HG03457 (cell line): ENCODE results near the gene LRRC15.

ENCODE experiments used
- ATAC-seq: cut with Tn5 transposase; IDR thresholded peaks from one replicate; pipeline ENCODE4 v1.9.1; 2021; ENCODE audit warnings: moderate number of reproducible peaks; ENCODE audit not compliant: unreplicated experiment

LRRC15 gene

DNA sequence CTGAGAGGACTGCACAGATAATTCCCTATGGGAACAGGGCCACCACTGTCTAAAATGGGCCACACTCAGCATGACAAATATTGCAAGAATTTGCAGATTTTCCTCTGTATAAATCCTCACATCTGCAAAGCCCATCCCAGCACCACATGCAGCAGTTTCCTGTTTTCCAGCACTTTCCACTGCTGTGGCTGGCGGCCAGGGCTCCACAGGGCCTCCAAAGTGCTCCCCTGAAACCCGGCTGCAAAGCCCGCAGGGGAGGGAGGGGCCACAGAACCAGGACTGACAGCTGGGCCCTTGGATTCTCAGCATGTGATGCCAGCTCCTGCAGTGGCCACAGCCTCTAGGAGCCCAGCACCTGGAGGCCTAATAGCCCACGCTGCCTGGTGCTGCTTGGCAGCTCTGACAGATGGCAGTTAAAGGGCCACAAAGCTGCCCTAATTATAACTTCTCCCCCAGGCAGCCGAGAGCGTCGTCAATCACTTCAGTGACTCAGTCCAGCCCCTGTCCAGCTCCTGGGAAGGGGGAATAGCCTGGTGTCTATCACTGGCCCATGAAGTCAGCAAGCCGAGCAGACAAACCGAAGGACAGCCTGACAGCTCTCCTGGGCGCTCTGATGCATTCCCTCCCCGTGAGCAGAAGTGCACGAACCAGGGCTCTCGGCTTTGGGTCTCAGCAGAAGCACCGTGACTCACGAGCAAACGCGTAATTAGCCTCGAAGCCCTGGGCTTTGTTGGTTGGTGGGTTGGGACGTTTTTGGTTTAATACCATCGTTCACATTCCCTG lies 4.7 kb downstream of the LRRC15 start:
- ATAC-seq = no peak

DNA sequence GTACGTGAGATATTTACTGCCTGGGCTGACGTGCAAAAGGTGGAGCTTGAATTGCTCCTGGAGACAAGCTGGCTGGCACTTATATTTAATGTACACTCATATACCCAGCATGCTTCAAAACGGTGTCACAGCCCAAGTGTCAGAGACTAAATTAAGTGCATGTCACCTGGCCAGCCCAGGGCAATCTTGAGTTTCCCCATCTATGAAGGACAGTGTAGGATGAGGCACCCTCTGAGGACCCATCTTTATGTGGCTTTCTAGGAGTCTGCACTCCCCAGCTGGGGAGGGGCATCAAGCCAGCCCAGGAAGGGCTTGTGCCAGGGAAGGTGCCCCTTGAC lies 5.3 kb downstream of the LRRC15 start:
- no peak for ATAC-seq

DNA sequence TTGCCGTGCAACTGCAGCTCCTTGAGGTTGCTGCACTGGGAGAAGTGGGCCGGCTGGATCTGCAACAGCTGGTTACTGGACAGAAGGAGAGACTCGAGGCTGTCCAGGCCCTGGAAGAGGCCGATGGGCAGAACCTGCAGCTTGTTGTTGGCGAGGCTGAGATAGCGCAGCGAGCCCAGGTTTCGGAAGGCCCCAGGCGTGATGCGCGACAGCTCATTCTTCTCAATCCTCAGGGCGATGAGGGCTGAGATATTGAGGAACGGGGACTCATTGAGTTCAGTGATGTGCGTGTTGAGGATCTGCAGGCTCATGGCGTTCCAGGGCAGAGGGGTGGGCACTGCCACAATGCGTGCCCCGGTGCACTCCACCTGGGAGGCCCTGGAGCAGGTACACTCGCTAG lies 9.0 kb downstream of the LRRC15 start:
- no peak for ATAC-seq

DNA sequence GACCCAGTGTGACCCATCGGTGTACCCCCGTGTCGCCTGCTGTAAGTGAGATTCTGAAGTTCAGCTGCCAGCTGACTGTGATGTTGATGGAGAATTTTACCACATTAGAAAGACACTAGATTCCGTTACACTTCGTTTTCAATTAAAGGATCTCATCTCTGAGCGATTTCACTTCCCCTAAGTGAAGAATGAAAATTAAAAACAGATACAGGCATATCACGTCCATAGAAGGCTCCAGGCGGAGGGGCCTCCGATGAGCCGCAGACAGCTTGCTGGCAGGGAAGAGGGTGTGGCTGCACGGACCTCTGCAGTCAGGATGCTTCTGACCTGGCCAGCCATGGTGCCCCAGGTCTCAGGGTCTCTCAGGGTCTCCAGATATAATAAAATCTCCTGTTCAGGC lies 11.9 kb downstream of the LRRC15 start:
- no peak for ATAC-seq

DNA sequence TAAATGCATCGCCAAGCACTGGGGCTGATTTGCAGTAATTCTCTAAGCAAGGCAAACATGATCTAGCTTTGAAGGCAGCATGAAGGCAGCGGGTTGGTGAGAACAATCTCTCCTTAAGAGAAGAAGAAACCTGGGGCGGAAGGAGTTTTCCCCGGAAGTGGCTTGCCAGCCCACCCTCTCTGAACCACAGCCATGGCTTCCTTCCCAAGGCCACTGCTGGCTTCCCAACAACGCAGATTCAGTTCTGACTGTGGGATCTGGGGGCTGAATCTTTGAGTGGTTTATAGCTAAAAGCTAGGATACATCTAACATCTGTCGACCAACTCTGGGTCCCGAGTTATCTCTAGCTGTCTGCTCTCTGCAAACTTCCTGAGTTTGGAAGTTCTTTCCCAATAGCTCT lies 14.2 kb downstream of the LRRC15 start:
- ATAC-seq = no peak

DNA sequence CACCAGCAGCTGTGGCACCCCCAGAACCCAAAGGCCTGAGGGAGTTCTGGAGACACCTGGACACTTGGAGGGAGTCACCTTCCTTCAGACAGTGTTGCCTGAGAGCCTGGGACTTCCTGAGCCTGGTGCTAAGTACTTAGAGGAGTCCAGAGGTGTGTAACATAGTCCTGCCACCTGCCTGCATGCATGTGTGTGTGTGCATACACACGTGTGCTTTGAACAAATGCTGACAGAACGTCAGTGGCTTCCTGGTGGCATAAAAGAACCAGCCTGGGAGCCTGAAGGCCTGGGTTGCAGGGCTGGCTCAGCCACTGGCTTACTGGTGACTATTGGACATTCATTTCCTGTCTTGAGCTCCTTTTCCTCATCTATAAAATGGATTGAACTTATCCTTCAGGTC lies 15.2 kb downstream of the LRRC15 start:
- ATAC-seq = no peak

DNA sequence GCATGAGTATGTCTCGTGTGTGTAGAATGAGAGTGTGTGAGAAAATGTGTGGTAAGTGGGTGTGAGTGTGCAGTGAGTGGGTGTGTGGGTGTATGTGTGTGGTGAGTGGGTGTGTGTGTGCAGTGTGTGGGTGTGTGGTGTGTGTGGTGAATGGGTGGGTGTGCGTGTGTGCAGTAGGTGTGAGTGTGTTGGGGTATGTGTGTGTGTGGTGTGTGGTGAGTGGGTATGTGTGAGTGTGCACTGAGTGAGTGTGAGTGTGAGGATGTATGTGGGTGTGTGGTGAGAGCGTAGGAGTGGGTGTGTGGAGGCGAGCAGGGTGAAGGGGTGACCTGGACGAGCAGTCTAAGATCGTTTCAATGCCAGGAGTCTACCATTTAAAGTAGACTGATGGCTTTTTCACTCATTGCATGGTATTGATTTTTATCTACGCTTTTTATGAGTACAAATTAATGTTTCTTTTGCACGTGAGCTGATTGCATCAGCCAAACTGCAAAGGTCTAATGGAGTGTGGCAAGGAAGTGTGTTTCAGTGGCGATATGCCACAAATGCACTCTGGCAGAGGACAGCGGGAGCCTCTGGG lies 16.8 kb downstream of the LRRC15 start:
- ATAC-seq = no peak

DNA sequence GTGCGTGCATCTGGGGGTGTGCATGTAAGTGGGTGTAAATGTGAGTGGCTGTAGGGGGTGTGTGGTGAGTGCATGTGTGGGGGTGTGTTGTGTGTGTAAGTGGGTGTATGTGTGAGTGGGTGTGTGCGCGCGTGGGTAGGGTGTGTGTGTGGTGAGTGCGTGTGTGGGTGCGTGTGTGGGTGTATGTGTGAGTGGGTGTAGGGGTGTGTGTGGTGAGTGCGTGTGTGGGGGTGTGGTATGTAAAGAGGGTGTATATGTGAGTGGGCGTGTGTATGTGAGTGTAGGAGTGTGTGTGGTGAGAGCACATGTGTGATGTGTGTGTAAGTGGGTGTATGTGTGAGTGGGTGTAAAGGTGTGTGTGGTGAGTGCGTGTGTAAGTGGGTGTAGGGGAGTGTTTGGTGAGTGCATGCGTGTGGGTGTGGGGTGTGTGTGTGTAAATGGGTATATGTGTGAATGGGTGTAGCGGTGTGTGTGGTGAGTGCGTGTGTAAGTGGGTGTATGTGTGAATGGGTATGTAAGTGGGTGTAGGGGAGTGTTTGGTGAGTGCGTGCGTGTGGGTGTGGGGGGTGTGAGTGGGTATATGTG lies 17.5 kb downstream of the LRRC15 start:
- no peak for ATAC-seq

DNA sequence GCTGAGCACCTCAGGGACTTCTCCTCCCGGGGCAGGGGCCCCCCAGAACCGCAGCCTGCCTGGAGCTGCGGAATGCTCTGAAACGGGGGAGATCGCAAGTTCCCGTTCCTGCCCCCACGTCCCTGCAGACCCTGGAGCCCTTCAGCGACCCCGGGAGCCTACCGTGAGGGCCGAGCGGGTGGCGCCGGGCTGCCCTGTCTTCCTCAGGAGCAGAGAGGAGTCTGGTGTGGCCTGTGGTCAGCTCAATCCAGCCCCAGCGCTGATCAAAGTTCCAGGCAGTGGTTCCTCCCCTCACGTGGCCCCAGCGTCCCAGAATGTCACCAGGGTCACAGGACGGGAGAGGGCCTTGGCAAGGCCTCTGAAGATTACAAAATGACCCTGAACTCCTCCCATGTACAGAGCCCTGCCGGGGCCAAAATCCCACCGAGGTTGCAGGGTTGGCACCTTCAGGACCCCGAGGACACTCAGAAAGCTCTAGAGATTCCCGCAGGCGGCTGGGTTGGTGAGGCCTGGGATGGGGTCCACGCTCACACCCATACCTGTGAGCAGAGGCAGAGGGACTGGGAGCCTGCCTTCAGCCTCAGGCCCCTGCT lies 18.4 kb downstream of the LRRC15 start, which contains the start of gene CPN2:
CPN2 (minus strand) TSS at position 249 of the 593 bp plus-strand sequence. CDS start 8,626 bp downstream, outside the sequence.
- no peak for ATAC-seq

DNA sequence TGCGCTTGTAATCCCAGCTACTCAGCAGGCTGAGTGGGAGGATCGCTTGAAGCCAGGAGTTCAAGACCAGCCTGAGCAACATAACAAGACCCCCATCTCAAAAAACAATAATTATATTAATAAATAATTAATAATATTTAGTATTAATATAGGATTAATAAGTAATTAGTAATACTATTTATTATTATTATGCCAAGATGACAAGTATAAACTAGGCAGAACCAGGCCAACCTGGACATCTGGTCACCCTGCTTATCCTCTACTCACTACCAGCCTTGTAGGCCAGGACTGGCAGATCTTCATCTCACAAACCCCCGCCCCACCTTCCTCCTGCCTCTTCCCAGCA lies 18.8 kb downstream of the LRRC15 start:
- ATAC-seq = no peak

DNA sequence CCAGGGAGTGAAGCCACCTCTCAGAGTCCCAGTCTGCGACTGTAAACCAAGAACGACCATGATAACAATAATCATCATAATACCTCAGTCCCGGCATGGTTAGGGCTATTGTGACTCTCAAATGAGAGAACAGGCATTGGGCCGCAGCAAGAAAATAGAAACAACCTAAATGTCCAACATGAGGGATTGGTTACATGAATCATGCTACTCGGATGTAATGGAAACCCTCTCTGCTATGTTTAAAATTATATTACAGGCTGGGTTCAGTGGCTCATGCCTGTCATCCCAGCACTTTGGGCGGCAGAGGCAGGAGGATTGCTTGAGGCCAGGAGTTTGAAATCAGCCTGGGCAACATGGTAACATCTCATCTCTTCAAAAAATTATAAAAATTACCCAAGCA lies 21.2 kb downstream of the LRRC15 start:
- ATAC-seq = no peak

DNA sequence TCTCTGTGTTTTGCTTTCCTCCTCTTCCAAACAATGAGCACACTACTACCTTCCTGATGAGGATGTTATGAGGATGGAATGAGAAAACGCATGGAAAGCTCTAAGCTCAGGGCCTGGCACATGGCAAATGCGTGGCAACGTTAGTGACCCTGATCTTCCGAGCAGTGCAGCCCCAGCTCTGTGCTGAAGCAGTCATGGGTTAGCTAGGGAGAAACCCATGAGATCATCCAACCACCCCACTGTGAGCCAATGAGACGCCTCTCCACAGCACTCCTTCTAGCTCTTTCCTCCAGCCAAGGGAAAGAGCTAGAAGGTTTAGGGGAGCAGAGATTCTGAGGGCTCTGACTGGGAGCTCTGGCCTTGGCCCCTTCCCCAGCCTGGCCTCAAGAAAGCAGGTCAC lies 22.9 kb downstream of the LRRC15 start:
- ATAC-seq = no peak

DNA sequence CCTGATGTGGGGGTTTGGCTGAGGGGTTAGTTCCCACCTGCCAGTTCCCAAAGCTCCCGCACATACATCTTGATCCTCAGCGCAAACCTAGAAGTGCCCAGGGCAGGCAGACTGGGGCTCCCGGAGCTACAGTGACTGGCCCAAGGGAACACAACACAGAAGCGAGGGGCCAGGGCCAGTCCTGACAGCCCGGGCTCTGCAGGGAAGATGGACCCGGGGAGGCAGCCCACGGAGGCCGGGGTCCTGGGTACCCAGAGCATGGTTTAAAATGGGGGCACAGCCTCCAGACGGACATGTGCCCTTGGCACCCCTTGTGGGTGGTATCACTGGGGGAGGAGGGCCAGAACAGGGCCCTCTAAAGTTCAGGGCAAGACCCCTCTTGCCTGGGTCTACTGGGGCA lies 23.5 kb downstream of the LRRC15 start:
- no peak for ATAC-seq

DNA sequence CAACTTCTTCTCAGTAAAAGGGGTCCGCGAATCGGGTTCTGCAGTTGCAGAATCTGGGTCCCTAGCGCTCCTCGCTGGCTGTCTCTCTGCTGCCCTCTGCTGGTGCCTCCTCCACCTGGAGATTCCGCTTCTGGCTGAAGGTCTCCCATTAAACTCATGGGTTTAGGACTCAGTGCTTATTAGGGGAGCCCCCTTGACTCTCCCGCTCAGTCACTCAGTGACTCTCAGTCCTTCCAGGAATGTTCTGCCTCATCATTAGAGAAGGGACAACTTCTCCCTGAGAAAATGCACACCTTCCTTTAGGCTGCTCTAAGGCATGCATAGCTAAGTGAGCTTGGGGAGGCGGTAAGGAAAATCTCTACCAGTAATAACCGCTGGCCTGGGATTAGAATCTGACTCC lies 25.5 kb downstream of the LRRC15 start:
- ATAC-seq = no peak

DNA sequence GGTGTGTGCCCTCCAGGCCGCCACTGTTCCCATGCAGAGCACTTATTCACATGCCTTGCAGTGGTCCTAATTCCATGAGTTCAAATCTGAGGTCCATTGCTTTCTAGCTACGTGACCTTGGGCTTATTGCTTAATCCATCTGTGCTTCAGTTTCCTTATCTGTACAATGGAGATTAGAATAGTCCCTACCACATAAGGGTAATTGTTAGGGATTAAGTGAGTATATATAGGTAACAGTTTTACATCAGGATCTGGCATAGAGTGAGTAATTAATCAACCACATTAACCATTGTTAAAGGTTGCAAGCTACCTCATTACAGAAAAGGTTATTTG lies 26.0 kb downstream of the LRRC15 start:
- ATAC-seq = no peak

DNA sequence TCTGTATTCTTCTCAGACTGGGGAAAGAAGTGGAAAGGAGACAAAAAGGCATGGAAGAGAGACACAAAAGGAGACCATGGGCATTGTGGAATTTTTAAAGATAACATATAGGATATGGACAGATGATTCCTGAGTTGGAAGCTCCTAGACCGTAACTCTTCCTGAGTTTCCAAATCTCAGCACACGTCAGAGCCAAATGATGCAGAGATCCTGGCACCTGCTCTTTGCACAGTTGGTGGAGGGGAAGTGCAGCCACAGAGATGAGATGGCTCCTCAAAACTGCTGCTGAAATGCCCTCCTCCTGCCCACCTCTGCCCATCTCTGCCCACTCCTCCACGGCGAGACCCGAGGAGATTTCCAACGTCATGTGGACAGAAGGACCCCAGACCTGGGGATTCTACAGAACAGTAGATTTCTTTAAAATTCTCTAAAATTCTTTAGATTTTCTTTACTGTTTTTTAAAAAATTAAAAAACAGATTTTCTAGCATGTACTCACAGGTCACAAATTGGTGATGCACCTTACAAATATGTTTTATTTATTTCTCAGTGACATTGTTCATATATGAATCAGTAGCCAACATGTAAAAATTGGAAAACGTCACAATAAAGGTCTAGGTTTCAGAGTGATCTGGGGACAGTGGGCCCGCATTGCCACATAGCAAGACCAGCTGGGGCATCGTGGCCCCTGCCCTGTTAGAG lies 26.5 kb downstream of the LRRC15 start:
- no peak for ATAC-seq

DNA sequence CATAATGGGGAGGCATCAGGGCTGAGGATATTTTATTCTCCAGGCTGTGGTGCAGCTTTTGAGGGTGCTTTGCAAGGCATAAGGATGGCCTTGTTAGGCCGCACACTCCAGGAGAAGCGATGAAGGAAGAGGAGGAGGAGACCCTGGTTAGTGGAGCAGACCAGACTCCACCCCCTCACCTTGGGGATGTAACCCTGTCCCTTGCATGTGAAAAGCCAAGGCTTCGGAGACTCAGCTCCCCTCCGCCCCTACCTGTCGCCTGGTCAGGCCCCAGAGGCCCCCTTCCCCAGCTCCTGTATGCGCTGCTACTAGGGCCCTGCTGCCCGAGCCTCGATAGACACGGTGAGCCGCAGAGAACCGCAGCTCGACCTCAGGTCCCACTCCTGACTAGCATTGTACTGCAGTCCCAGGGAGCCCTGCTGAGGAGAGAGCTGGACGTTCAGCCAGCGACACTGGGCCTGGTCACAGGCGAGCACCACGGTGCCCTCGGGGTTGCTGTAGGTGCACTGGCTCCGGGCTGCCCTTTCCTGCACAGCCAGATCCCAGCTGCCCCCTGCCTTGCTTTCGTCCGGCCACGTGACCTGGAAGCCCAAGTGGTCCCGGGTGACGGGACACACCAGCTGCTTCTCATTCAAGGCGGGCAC lies 28.7 kb downstream of the LRRC15 start:
- no peak for ATAC-seq

DNA sequence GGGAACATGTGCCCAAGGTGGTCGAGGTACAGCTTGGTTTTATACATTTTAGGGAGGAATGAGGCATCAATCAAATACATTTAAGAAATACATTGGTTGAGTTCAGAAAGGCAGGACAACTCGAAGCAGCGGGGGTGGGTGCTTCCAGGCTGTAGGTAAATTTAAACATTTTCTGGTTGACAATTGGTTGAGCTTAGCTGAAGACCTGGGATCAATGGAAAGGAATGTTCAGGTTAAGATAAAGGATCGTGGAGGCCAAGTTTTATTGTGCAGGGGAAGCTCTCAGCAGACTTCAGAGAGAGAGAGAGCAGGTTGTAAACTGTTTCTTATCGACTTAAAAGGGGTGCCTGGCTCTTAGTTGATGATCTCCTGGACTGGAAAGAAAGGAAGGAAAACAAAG lies 29.7 kb downstream of the LRRC15 start:
- no peak for ATAC-seq

DNA sequence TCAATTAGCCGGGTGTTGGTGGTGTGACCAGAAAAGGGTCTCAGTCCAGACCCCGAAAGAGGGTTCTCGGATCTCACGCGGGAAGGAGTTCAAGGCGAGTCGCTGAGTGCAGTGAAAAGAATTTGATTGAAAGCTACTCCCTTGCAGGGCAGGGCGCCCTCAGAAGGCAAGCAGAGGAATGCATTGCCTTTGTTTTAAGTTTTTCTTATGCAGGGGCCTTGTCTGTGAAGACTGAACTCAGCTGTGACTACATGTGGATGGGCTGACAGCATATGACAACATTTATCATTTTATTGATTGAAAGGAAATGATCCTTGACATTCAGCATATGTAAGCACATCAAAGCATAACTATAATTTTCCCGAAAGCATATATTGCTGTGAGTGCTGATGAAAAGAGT lies 30.2 kb downstream of the LRRC15 start:
- ATAC-seq = no peak

DNA sequence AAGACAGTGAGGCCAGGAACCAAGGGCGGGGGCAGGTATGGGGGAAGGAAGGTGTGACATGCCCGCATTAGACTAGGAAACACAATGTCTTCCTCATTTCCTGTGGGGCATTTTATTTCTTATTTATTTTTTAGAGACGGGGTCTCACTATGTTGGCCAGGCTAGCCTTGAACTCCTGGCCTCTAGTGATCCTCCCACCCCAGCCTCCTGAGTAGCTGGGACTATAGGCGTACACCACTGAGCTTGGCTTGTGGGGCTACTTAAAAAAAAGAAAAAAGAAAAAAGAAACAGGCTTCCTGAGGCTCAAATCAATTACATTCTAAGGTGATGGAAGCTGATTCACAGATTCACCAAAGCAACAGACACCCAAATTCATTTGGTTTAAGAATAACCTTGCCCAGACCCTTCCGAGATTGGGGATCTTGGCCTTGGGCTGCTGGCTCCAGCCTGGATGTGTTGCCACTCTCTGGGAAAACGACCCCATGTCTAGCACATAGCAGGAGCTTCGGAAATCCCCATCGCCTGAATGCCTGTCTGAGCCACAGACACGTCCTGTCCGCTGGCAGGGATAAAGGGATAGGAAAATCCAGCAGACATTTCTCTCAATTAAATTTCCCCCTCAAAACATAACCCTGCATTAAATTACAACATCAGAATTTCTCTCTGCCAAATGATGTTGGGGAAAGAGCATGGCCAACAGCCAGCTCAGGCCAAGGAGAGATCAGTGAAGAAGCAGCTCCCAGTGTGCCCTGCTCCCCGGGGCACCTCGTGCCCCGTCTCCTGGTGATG lies 31.4 kb downstream of the LRRC15 start:
- ATAC-seq = no peak
